DMS153 (cell line): ENCODE data around the gene DTHD1.

ENCODE experiments used
- DNase-seq: peaks from one replicate; lab custom pipeline; 2025; lab: John Stamatoyannopoulos, UW

The DTHD1 gene

GRCh38 chr4:36348403-36348938 is 67.1 kb downstream of the DTHD1 start:
- no peak for DNase-seq

- DNase-seq = no peak
Measured at GRCh38 chr4:36349938-36350549, 68.6 kb downstream of the DTHD1 start.

- peak; percentile 7 for DNase-seq
Measured at GRCh38 chr4:36351082-36351666, 69.8 kb downstream of the DTHD1 start.

GRCh38 chr4:36353998-36354397 is 72.6 kb downstream of the DTHD1 start:
- no peak for DNase-seq

- DNase-seq = no peak
Measured at GRCh38 chr4:36358173-36358572, 76.8 kb downstream of the DTHD1 start.

GRCh38 chr4:36360755-36361154 is 79.3 kb downstream of the DTHD1 start:
- DNase-seq = no peak

- no peak for DNase-seq
Measured at GRCh38 chr4:36363024-36363423, 81.6 kb downstream of the DTHD1 start.

- no peak for DNase-seq
Measured at GRCh38 chr4:36374836-36375511, 93.6 kb downstream of the DTHD1 start.

- no peak for DNase-seq
Measured at GRCh38 chr4:36385951-36386571, 104.6 kb downstream of the DTHD1 start.

GRCh38 chr4:36386691-36387090 is 105.3 kb downstream of the DTHD1 start:
- no peak for DNase-seq

GRCh38 chr4:36388710-36389109 is 107.3 kb downstream of the DTHD1 start:
- no peak for DNase-seq

- DNase-seq = no peak
Measured at GRCh38 chr4:36391411-36391810, 110.0 kb downstream of the DTHD1 start.

- no peak for DNase-seq
Measured at GRCh38 chr4:36392024-36392423, 110.6 kb downstream of the DTHD1 start.

GRCh38 chr4:36392916-36393315 is 111.5 kb downstream of the DTHD1 start:
- no peak for DNase-seq
